Inferior parietal cortex (tissue), 1 donor: ENCODE measurements around the gene TSHZ2.

Source experiments
- DNase-seq: peaks from one replicate; pipeline ENCODE4 v3.0.0-alpha.2; 2016; ENCODE audit errors: extremely low spot score

TSHZ2 gene

DNA sequence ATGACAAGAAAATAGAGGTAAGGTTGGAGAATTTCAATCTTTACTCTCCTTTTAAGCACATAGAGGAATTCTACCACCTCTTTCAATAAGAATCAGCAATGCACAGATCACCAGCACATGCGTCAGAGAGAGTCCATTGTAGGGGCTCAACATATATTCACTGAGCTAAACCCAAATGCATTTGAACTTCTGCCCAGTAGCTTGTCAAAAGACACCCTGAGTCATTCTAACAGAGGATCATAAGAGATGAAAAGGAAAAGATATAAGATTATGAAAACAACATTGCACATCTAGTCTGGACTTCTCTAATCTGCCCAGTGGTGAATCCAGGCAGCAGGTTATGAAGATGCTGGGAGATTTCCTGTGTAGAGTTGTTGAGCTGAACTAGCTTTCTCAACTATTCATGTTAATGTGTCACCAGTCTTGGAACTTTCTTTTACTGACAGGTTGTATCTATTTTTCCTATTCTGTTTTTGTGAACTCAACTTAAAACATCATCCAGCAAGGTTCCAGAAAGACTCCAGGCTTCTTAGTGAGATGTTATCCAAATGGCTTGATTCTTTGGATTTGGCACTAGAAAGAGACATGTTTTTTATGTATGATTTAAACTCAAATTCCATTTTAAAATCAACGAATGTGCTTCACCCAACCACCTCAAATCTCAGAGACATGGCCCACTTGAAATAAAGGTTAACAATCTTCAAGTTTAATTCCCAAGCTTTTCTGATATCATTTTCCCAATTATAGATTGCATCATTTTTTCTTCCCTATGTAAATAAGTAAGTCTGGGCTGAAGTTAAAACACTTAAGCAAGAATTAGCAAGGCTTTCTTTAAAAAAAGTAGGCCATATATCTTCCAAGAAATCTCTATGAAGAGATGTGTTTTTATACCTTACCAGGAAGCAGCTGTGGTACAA, 89.3 kb downstream of the TSHZ2 start:
- no peak for DNase-seq

DNA sequence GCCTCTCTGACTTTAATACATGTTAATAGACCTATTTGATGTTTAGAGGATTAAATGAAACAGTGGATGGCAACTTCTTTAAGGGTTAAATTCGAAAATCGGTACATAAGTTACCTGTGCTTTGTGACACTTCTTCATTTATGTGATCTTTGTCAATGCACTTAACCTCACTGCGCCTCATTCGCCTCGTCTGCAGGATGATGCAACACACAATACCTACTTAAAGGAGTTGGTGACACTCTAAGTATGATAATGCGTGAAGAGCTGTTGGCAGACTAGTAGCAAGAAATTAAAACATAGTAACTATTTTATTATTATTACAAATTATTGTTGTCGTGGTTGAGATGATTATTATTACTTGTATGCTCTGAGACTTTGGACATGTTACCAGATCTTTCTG, 92.8 kb downstream of the TSHZ2 start:
- no peak for DNase-seq

DNA sequence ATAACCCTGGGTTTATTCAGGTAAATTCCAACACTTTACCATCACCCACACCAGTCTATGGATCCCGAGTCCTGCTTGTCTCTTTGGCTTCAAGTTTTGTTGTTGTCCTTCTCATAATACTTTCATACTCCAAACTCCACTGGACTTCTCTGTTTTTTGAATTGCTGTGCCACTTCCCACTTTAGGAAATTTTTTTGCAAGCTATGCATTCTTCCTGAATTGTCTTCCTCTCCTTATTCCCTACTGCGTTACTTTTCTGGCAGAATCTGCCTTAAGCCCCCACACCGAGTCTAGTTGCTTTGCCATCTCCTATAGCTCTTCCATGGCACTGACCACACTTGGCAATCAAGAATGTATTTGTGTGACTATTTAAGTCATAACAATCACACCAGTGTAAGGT, 96.1 kb downstream of the TSHZ2 start:
- DNase-seq, result no peak

DNA sequence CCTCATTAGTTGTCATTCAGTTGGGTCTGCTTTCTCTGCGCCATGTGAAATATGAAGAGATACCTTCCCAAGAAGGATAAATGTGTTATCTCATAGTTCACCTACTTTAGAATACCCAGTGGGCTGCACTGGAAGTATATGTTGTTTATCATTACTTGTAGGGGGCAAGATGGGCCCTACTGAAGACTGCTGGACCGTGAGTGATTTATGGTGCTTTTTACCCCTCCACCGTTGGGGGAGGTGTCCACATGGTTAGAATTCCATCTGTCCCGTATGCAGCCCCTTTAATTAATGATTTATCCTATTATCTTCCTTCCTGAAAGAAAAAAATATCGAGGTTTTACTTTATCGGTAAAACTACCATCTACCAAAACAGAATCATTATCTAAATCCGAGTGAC, 97.0 kb downstream of the TSHZ2 start:
- DNase-seq, result no peak

DNA sequence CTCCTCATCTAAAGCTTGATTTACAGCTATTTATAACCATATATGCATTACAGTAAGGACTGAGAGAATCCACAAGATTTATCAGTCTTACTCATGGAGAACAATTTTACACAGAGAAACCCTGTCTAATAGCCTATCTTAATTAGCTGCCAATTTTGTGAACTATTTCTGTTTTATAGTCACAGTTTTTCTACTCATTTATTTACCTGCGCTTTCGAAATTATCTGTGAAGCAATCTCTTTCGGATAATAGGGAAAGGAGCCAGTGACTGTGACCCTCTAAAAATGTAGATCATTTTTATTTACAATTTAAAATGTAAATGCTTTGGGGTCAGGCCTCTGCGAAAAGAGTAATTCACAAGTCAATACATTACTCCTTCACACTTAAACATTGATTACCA, 98.1 kb downstream of the TSHZ2 start:
- no peak for DNase-seq

DNA sequence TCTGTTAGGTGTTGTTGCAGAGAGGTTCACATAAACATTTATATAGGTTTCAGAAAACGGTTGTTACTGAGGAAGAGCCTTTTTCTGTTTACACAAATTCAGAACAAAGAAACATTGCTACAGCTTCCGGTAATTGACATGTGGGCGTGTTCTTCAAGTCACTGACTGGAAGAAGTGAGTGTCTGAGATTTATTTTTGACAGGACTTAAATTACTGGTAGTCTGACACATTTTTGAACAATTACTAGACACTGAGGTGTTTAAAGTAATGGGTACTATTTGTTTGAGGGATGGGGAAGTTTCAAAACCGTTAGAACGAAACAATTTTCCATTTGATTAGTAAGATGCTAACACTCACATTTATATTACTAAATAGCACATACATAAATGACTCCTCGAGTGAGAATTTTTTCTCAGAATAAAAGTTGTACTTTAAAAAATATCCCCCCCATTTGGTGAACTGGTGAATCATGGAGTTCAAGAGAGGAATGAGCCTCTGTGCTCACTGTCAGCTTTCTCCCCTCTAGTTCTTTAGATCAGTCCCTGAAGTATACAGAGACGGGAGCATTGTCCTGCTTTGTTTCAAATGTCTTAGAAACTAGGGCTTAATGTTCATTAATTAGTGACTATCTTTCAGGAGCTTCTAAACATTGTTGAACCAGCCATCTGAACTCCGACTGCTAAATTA, 98.7 kb downstream of the TSHZ2 start:
- DNase-seq, result no peak

DNA sequence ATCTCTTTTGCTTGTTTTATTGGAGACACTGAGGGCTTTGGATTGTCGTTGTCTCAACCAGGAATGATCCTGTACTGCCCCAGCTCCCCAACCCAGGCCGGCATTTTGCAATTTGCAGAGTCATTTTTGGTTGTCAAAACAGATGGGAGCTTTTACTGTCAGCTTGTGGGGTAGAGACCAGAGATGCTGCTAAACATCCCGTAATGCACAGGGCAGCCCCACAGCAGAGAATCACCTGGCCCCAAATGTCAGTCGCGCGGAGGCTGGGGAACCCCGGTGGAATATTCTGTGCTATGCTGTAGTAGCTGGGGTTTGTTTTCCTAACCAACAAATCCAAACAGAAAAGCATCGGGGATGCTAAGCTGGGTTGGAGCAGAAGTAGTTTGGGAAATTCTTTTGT, 99.7 kb downstream of the TSHZ2 start:
- no peak for DNase-seq

DNA sequence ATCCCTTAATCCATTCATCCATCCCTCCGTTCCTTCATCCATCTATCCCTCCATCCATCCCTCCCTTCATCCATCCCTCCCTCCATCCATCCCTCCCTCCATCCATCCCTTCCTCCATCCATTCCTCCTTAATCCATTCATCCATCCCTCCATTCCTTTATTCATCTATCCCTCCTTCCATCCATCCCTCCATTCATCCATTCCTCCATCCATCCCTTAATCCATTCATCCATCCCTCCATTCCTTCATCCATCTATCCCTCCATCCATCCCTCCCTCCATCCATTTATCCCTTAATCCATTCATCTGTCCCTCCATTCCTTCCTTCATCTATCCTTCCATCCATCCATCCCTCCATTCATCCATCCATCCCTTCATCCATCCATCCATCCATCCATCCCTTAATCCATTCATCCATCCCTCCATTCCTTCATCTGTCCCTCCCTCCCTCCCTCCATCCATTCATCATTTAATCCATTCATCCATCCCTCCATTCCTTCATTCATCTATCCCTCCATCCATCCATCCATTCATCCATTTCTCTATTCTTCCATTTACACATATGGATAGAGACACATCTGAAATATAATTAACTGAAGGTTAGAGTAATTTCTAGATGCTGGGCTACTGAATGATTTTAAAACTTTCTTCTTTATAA, 100.9 kb downstream of the TSHZ2 start:
- no peak for DNase-seq

DNA sequence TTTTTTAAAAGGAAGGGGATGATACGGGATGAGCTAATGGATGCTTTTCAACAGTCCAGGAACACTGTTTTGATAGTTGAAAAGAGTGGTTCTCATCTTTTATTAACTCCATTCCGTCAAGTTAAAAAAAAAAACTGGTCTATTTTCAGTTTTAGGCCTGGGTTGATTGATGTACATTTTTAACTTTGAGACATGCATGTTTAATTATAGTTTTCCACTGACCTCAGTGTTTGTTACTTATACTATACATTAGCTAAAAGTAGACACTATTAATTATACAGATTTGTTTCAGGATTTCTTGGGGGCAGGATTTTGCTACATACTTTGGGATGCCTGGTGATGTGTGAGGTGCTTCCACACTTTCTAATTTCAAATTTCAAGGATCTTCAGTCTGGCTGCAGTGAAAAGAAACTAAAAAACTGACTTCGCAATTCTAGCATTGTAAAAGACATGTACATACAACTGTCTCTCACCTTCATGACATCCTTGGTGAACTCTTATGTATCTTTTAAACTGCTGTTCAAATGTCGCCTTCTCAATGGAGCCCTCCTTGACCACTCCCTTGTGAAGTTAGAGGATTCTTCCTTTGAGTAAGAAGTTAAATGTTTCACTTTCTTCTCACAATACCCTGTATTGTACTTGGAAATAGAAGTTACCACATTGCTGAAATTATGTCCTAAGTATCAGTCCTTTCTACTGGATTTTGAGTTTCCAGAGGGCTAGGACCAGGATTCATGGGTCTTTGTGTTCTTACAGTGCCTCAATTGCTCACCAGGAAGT, 101.7 kb downstream of the TSHZ2 start:
- no peak for DNase-seq

DNA sequence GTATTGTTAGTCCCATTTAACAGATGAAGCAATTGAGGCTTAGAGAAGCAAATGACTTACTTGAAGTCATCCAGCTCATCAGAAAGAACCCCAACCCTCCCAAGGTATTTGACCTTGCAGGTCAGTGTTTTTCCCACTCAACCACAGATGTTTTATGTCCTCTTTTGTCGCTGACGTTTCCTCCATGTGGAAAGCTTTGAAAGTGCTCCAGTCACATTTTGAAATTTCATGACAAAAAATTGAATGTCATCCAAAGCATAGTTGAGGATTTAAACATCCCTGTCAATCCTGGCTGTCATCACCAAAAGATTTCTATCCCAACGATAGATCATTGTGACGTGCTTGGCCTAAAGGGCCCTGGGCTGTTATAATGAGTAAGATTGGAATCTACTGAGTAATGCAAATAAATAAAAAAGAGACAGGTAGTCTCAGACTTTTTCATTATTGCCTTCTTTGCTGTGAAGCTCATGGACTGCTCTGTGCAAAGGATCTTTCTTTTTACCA, 102.7 kb downstream of the TSHZ2 start:
- DNase-seq, result no peak

DNA sequence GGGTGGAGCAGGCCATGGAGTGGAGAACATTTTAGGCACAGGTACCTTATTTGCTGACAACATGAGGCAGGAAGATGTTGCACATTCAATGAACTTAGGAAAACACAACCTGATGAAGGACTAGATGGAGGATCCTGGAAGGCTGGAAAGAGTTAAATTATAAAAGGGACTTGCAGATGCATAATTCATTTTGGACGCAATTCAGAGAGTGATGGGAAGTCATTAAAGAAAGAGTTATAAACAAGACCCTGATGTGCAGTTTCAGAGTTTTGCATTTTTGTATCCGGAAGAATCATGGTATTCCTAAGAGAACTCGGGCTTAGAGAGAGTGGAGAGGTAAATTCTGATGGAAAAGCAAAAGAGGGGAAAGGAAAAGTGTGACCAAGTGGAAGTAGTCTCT, 104.5 kb downstream of the TSHZ2 start:
- no peak for DNase-seq

DNA sequence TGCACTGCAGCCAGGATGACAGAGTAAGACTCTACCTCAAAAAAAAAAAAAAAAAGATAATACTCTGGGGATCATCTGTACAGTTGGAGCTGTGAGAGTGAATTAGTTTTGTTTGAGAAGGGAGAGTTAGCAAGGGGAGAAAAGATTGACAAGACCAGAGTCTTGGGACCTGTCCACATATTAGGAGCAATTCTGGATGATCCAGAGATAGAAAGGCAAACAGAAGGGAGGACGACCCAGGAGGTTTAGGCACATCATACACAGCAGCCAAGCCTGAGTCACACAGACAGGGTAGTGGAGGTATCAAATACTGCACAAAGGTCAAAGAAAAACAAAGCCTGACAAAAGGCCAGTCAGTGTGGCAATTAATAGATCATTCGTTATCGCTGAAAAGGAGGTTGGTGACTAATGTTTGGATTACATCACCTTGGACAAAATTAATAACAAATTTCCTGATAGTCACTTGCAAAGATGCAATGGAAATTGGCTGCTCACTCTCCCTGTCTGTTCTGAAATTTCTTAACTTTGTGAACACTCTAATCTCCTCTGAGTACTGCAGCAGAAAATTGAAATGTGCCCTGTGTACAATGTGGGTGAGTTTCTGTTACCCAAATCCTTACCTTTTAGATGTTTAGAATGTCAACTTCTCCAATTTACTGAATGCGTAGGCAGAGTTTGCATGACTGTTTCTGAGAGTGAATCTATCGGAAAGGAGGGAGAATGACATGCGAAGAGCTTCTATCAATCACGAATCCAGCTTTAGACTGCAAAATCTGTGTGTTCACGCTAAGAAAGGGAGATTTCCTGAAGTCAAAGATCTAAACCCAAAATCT, 105.4 kb downstream of the TSHZ2 start:
- DNase-seq, result no peak

DNA sequence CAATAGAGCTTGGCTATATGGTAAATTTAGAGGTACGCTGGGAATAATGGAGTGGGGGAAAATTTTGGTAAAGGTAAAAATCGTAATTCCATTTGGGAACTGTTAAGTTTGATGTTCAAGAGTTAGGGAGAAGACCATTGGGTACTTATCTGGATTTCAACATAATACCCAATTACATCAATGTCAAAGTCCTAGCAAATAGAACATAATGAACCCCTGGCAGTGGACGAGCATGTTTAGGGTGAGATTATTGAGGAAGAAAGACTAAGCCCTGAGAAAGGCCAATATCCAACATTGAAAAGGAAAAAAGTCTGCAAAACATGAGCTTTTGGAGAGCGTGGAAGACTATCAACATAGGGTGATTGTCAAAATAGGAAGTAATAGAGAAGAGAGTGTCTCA, 106.6 kb downstream of the TSHZ2 start:
- no peak for DNase-seq

DNA sequence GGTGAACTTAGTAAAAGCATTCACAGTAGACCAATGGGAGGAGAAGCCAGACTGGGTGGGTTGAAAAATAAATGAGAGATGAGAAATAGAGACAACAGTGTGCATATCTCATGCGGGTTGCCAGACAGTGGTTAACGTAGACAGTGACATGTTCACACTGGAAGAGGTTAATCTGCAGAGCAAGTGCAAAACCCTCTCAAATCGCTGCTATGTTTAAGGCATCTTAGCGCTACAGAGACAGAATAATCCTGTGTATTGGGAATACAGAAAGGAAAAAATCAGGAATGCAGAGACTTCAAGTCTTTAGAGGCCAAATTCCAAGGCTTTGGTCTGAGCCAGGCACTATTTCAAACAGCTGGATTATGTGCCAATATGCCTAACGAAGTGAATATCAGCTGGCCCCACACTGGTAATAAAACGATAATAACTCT, 107.1 kb downstream of the TSHZ2 start:
- DNase-seq, result no peak

DNA sequence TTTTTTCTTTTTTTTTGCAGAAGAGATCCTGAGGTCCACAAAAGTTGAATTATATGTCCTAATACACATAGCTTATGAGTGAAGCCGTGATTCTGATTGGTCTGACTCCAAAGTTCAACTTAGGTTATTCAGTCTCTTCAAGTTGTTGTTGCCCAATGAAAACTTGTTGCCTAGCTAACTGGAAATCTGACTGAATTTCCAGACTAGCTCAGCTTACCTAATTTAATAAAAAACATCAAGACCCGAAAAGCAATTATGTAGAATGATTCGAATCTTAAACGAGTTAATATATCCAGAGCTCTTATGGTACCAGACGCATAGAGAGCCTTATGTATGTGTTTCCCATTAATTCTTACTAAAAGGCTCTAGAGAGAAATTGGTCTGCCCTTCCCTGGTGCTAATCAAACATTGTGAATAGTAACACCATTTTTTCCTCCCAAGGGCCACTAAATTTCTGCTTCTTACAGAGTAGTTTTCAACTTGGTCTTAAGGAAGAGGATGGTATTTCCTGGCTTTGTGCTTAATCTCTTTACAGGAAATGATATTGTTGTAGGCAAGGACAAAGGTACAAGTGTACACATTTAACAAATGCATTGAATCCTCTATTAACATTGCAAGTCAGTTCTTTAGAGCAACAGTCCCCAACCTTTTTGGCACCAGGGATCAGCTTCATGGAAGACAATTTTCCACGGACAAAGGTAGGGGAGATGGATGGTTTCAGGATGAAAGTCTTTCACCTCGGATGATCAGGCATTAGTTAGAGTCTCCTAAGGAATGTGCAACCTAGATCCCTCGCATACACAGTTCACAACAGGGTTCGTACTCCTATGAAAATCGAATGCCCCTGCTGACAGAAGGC, 107.9 kb downstream of the TSHZ2 start:
- no peak for DNase-seq

DNA sequence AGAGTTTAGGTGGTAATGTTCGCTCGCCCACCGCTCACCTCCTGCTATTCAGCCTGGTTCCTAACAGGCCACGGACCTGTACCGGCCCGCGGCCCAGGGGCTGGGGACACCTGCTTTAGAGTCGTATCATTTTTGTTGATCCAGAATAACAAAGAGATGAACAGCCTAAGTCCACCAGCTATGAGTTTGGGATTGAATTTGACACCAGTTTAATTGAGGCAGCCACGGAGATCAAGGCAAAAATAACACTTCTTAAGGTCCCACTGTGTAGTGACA, 108.5 kb downstream of the TSHZ2 start:
- no peak for DNase-seq

DNA sequence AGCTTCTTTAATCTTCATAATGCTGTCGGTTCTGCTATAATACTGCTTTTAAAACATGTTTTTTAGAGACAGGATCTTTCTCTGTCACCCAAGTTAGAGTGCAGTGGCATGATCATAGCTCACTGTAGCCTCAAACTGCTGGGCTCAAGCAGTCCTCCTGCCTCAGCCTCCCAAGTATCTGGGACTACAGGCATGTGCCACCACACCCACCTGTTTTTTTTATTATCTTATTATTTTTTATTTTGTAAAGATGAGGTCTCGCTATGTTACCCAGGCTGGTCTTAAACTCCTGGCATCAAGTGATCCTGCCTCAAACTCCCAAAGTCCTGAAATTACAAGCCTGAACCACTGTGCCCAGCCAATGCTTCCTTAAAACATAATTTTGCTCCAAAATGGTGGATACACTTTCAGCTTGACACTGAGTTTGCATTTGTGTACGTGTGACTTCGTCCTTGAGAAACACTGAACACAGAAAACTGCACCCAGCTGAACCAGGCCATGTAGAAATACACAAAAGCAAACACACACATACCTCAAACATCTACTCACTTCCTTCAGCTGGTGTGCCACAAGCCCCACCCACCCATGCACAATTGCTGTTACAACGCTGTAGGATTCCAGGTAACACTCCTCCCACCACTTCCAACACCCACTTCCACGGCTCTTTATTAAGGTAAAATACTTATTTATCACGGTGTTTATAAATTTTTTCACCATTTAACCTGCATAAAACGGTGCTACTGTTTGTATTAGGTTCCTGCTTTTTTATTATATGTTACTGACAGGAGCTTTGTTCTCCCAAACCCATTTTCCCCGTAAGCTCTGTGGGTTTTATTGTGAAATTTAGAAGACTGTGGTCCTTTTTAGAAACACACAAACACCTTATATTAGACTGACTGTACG, 109.1 kb downstream of the TSHZ2 start:
- no peak for DNase-seq

DNA sequence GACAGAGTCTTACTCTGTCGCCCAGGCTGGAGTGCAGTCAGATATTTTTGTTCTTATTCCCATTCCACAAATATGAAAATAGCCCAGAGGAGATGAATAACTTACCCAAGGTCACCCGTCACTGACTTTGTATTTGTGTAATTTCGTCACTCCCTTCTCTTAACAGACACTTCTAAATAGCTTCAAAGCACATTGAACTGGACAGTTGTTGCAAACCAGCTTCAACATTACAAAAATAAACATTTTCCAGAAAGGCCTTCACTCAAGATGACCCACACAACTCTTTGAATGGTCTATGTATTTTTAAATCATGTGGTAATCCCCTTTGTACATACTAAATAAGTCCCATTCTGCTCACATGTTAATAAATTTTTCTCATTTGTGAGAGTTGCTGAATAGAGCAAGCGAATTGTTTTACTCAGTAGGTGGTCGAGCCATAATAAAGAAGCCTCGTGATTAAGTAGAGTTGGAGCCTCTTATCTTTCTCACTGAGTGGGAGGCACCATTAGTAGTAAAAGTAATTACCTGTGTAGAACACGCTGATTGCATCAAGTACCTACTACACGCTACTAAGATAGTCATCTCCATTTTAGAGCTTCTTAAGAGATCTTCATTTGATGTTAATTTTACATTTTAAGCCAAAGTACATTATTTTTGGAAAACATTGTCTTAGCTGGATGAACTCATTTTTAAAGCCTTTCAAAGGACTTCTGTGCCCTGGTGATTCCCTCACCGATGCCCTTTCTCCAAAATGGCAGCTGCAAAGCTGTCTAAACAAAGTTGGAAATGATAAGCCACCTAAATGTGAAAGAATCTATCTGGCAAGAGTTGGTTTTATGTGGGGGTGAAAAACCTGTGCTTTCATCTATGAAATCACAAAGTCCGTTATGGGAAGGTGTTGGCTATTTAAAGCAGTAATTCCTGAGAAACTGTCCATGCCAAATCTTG, 110.0 kb downstream of the TSHZ2 start:
- DNase-seq, result no peak
